GM18519 (cell line): ENCODE measurements around the gene SH3D19.

Source experiments
- ATAC-seq: cut with Tn5 transposase; IDR thresholded peaks from one replicate; pipeline ENCODE4 v1.9.1; 2021; ENCODE audit warnings: mild to moderate bottlenecking, moderate library complexity; ENCODE audit not compliant: unreplicated experiment, low FRiP score

Gene SH3D19

DNA sequence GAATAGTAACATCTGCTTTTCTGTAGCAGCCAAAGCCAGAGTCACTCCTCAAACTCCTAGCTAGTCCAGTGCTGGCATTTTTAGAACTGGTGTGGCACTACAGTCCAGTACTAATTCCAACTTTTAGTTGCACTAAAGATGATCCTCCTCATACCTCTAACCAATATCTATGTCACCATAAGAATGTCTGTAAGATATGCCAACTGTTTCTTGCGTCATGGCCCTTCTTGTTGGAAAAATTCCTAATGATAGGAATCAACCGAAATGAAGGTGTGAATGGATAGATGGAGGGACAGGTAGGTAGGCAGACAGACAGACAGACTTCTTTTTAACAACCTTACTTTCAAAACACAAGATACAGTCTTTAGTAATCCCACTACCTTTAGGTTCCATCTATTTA lies 123.0 kb downstream of the SH3D19 start:
- no peak for ATAC-seq

DNA sequence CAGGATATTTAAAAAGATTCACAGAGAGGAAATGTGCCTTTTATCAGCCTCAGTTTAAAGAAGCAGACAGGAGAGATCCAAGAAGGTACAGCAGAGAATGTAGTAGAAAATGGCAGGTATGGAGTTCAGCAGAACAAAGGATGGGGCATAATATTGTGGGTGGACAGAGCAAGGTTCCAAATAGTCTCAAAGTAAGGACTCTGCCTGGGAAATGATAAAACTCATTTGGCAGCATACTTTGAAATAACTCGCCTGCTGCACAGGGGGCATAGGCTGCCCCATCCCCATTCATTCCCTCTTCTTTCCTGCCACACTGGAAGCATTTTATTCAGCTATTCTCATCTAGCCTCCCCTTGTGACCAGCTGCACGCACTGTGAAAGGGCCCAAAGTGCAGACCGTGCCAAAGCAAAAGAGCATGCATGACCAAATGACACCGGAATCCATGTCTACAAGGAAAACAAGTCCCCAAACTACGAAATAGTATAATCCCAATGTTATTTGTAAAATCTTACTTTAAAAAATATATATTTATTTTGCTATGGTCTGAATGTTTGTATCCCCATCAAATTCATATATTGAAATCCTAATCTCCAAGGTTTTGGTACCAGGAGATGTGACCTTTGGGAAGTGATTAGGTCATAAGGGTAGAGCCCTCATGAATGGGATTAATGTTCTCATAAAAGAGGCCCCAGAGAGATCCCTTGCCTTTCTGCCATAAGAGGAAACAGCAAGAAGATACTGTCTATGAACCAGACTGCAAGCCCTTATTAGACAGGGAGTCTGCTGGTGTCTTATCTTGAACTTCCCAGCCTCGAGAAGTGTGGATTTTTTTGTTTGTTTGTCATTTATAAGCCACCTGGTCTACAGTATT lies 125.8 kb downstream of the SH3D19 start:
- ATAC-seq = no peak

DNA sequence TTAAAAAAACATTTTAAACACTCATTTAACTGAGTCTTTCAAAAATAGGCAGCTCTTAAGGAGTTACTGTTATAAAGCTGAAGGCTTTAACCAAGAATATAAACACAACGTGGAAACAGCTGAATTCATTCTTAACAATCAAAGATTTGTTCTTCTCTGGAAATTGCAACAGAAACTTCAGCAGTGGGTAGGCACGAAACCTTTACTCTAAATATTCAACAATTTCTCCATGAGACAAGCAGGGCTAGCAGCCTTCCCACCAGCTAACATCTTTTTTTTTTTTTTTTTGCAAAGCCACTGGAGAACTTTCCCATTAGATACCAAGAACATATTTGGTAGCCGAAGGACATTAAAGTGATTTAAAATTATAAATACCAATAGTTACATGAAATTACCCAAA lies 126.7 kb downstream of the SH3D19 start:
- ATAC-seq = no peak

DNA sequence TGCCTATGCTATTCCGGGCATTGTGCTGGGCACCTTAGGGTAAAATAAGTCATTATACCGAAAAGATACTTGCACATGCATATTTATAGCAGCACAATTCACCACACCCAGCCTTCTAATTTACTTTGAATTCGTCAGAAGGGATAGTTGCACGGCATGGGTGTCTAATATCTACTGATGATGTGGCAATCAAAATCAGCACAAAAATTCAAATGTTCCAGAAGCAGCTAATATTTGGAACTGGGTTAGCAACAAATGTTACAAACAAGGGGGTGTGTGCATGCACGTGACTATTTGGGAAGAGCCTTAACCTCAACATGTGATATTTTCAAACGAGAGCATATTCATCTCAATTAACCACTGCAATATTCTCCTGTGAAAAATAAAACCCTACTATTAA lies 128.2 kb downstream of the SH3D19 start:
- no peak for ATAC-seq

DNA sequence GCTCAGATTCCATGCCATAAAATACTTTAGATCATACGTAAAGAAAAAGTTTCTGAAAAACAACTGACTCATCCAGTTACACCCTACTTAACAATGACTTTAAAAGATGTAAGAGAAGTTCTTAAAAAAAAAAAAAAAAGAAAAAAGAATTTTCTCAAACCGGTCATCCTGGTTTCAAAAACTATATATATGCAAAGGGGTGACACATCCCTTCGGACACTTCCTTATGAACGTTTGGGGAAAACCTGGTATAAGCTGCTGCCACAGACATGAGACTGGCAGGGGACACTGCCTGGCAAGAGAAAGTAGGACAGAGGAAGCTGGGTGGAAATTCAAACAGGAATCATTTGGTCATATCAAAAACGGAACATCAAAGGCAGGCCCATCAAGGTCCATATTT lies 129.6 kb downstream of the SH3D19 start:
- ATAC-seq = no peak

DNA sequence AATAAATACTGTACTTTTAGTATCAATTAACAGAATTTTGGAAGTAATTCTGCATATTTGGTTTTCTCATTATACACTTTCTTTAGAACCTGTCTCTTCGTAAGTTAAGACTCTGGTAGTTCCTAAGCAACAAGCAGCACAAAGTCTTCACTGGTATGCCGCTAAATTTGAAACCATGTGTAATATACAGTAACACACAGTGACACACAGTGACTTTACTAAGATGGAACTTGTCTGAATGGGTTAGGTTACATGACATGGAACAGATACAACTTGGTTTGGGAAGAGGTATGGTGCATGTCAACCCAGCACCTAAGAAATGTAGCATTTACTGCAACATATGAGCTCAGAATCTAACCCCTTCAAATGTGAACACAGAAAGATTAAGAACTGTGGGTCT lies 132.0 kb downstream of the SH3D19 start:
- no peak for ATAC-seq

DNA sequence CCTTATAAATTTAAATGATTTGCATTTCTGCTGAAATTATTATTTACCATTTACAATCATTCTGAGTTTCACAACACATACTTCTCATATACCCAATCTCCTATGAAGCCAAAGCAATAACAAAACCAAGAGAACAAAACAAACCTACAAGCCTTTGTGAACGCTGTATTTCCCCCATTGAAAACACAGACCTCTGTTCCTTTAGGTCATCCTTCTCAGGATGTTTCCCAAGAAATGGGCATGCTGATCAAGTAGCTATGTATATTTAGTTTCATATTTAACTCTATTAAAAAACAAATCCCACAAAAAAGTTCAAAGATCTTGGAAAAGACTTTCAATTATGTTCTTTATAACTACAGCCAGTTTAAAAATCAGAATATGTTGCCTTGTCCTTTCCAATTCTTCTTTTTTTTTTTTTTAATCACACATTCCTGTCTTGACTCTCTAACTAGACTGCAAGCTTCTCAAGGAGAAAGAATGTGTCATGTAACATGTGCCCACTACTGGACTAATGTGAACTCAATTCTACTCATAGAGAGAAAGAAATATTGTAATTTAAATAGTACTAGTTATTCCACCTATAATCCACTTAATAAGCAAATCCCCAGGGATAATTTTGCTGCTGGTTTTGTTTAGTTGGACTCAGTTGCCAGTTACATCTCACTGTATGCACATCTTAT lies 132.7 kb downstream of the SH3D19 start:
- no peak for ATAC-seq

DNA sequence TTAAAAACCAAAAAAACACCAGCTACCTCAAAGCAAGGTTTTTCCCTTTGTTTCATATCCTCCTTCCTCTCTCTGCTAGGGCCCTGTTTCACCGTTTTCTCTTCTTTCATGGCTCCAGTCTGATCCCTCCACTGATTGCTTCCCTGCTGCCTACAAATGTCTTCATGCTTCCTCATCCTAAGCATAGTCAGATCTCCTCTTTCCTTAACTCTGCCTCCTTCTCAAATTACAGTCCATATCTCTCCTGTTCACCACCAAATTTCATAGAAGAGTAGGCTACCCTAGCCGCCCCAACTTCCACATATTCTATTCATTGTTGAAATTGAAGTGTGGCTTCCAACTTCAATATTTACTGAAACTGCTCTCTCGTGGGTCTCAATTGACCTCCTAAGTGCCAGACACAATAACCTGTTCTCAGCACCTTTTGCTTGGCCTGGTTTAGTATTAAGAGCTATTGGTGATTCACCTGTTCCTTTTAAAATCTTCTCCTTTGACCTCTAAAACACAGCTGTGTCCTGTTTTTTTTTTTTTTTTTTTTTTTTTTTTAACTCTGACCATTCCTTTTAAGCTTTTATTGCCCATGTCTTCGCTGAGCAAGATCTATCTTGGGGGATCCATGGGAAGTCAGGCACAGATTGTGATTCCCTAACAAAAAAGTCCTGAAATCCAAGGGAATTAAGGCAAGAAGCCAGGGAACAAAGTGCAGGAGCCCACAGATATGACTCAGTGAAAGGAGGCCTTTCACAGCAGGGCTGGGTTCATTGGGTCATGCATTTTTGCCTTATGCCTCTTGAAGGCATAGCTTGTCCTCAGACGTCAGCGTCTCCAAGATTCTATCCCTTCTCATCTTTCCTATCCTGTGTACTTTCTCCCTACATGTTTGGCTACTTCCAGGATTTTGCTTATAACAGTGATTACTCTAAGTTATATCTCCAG lies 140.6 kb downstream of the SH3D19 start:
- no peak for ATAC-seq

DNA sequence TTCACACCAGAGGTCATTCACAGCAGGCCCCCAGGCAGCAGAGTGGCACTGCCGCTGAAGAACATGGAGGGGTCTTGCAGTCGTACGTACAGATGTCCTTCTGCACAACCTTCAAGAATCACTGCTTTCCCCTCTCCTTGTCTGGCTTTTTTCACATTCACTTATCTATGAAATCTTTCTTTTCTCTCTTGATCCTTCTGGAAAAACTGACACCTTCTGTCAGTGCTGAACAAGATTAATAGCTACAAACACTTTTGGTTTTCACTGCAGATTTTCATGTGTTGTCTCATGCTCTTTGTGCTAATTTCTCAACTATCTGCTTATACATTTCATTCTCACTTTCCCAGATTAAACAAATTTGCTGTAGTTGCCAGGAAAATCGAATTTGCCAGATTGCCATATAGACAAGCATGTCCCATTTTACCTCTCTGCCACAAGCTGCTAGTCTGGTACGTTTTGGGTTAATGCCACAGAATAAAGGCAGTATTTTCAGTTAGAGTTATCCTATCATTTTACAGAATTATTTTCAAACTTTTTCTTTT lies 142.9 kb downstream of the SH3D19 start:
- ATAC-seq = no peak

DNA sequence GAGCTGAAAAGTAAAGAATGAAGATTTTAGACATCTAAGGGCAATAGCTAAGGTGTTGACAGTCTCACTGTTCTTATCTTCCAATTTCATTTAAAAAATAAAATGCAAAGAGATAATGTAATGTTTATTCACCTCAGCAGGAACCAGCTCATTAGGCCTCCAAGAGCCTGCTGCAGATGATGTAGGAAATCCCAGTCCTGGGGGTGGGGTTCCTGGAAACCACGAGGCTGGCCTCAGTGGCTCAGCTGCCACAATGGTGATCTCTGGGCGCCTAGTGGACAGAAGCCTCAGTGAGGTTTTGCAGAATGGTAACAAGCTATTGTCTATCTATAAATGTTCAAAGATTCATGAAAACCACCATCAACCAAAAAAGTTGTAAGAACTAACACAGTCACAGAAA lies 148.7 kb downstream of the SH3D19 start:
- no peak for ATAC-seq

DNA sequence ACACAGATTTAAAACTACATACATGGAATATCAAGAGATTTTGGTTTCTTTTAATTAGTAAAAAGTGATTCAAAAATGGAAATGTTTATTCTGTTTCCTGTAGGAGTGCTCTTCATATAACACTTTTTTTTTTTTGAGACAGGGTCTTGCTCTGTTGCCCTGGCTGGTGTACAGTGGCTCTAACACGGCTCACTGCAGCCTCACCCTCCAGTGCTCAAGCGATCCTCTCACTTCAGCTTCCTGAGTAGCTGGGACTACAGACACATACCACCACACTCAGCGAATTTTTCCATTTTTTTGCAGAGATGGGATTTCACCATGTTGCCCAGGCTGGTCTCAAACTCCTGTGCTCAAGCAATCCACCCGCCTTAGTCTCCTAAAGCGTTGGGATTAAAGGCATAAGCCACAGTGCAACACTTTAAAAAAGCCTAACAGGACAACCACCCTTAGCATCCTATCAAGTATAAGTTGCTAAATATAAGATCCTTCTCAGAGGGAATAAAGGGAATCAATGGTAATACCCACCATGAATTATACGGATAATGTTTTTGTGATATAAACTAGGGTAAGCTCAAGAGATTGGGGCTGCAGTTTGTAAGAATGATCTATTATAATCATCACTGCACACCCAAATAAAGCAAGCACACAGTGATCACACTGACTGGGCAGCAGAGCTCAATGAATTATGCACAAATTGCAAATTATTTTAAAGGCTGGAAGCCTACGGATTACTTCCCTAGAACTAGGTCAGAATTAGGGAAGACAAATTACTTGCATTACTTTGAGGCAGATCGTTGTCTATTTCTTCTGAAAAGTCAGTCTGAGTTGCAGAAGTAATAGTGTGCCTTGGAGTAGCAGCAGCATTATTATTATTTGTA lies 149.4 kb downstream of the SH3D19 start:
- no peak for ATAC-seq

DNA sequence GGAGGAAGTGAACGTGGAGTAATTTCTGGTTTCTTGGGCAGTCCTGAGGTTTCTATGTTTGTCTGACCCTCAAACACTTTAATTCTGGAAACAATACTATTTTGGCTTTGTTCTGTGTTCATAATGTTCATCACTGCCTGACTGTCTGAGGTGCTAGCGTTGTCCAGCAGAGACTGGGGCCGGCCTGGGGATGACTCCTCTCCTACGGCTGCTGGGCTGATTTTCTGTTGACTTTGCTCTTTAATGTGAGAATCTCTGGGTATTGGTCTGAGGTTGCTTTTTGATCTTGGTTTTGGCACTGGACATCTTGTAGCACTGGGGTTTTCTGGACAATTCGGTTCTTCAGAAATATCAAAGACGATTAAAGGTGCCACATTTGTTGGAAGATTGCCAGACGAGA lies 150.2 kb downstream of the SH3D19 start:
- no peak for ATAC-seq

DNA sequence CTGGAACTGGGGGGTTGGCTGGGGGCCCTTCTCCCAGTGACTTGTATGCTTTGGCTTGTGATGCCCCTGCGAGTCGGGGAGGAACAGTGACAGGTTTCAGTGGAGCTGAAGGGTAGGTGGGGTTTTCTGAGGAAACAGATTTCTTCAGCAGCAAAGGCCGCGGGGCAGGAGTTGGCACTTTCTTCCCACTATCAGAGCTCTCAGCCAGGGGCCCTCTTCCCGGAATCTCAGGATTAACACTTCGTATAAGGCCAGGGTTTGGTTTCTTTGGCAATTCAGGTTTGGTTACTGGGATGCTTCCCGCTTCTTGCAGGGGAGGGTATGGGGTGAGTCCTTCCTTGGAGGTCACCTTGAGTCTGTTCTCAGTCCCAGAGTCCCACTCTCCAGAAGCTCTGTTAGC lies 150.6 kb downstream of the SH3D19 start:
- ATAC-seq = no peak

DNA sequence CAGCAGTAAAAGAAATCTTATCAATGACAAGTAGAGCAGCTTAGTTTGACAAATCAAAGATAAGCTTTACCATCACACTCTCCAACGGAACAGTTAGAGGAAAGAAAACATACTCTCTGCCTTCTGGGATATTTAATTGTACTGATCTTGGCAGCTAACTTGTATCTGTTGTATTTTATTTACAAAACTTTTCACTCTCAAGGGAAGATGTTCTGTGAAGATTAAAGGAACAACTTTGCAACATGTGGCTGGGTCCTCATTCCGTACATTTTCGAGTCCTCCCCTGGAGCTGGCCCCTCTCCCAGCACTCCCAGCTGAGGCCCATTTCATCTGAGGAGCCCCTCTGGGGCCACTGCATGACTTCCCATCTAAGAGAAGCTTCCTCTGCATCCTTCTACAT lies 151.5 kb downstream of the SH3D19 start:
- ATAC-seq = no peak

DNA sequence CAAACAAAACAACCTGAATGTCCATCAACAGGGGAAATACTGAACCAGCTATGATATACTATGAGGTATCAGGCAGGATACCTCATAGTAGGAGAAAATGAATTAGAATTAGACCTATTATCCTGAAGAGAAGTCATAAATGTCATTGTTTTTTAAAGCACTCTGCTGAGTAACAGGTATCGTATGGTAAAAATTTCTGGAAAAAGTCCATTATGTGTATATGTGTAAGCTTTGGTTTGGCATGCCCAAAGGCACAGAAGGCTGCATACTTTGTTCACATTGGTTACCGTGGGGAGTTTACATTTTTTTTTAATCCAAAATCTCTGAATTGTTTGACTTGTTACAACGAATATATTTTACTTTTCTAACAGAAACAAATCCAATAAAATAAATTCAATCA lies 155.5 kb downstream of the SH3D19 start:
- no peak for ATAC-seq

DNA sequence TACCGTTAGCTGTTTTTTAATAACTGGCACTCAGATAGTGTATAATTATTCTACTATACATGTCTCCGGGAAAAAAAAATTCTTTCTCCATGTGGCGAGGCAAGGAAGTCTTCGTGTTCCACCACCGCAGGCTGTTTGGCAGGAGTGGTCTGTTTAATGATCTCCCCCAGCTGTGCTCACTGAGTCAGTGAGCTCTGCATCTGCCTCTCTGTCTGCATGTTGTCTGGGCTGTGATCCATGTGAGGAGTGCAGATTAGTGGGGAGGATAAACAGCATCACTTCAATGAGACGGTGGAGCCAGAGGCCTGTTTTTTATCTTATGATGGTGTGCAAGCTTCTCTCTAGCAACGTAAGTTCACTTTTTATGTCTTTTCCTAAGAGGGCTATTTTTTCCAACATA lies 156.2 kb downstream of the SH3D19 start:
- no peak for ATAC-seq

DNA sequence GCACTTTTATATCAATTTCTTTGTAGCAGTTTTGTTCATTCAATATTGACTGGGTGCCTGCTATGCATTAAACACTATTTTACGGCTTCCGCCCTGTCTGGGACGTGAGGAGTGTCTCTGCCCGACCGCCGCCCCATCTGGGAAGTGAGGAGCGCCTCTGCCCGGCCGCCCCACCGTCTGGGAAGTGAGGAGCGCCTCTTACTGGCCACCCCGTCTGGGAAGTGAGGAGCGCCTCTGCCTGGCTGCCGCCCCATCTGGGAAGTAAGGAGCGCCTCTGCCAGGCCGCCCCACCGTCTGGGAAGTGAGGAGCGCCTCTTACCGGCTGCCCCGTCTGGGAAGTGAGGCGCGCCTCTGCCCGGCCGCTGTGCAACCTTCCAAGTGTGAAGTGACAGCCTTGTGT lies 157.8 kb downstream of the SH3D19 start:
- ATAC-seq = no peak

DNA sequence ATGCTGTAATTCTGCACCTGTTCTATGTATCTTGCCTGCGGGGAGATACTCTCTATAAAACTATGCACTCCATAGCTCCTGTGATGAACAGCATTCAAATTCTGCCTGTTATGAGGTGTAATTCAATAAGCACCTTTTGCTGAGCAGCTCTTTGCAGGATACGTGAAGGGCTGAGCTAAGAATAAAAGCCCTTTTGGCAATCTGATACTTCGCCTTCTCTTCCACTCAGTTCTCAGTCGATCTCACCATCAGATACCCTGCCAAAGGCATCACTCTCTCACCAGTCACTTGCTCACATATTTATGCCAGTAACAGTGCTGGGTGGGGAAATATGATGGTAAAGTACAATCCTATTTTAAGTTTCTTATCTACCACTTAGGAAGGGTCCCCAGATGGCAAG lies 158.8 kb downstream of the SH3D19 start:
- ATAC-seq = no peak

DNA sequence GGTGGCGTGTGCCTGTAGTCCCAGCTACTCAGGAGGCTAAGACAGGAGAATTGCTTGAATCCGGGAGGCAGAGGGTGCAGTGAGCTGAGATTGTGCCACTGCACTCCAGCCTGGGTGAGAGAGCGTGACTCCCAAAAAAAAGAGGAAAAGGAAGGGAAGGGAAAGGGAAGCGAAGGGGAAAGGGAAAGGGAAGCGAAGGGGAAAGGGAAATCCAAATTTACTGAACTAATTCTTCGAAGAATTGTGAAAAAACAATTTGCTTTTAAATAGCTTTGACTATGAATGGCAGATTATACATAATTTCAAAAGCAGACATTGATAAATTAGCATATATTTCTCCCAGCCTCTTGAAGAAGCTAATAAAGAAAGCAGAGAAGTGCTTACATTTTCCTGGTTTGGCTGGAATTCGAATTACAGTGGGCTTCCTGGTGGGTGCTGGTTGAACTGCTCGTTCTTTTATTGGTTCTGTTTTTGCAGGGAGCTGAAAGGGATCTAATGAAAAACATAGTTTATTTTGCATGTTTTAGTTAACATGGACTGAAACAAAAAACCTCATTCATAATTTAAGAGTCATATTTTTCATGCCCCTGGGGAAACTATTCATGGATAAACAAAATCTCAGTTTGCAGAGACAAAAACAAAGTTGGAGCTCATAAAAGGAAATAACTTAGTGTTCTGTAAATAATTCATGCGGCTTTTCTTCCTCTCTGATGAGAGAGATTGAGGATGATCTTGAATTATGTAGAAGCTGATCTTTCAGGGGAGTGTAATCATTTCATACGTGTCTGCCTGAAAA lies 160.0 kb downstream of the SH3D19 start:
- no peak for ATAC-seq
